Endodermal cell (in vitro differentiated cells): ENCODE data around the gene CGN. TPM values are rescaled to one million over a fixed set of nuclear protein-coding genes. Genes with fewer than 3 reads are reported as not detected.
A peak's percentile ranks its signal among the peaks of the same experiment; 100 is the strongest.

Source experiments
- DNase-seq: peaks from one replicate; pipeline ENCODE4 v3.0.0-alpha.2; 2017
- H3K27ac ChIP-seq: 2 replicates; pipeline ENCODE4 v1.5.1; 2013; ENCODE audit warnings: mild to moderate bottlenecking, low read depth, low read length, moderate library complexity
- H3K27me3 ChIP-seq: 2 replicates; pipeline ENCODE4 v1.6.1; 2013; ENCODE audit warnings: mild to moderate bottlenecking, low read length, moderate library complexity; ENCODE audit not compliant: insufficient read depth, control insufficient read depth, poor library complexity, severe bottlenecking
- H3K36me3 ChIP-seq: 2 replicates; pipeline ENCODE4 v1.7.0; 2013; ENCODE audit warnings: mild to moderate bottlenecking, low read length, moderate library complexity; ENCODE audit not compliant: control insufficient read depth, insufficient read depth
- H3K4me1 ChIP-seq: one replicate; pipeline ENCODE4 v1.7.0; 2013; ENCODE audit warnings: low read length; ENCODE audit not compliant: control insufficient read depth, insufficient read depth
- H3K4me3 ChIP-seq: 2 replicates; pipeline ENCODE4 v1.5.1; 2013; ENCODE audit warnings: mild to moderate bottlenecking, low read length, moderate library complexity
- H3K9ac ChIP-seq: 2 replicates; pipeline ENCODE4 v1.6.1; 2013; ENCODE audit warnings: mild to moderate bottlenecking, low read length, moderate library complexity; ENCODE audit not compliant: poor library complexity, severe bottlenecking; ENCODE audit errors: extremely low read depth
- H3K9me3 ChIP-seq: 2 replicates; pipeline ENCODE4 v1.6.1; 2013; ENCODE audit warnings: mild to moderate bottlenecking, low read length, moderate library complexity; ENCODE audit not compliant: control insufficient read depth
- H3K27ac Mint-ChIP-seq: 2 replicates; pipeline ENCODE4 v1.8.0; 2020; ENCODE audit warnings: mixed read lengths
- H3K27me3 Mint-ChIP-seq: 2 replicates; pipeline ENCODE4 v1.8.0; 2021; ENCODE audit warnings: mild to moderate bottlenecking, mixed read lengths; ENCODE audit not compliant: insufficient read depth
- H3K36me3 Mint-ChIP-seq: 2 replicates; pipeline ENCODE4 v1.8.0; 2020; ENCODE audit warnings: low read depth, mixed read lengths
- H3K4me1 Mint-ChIP-seq: 2 replicates; pipeline ENCODE4 v1.8.0; 2020; ENCODE audit warnings: mixed read lengths
- H3K4me3 Mint-ChIP-seq: 2 replicates; pipeline ENCODE4 v1.8.0; 2020; ENCODE audit warnings: mild to moderate bottlenecking, moderate library complexity, mixed read lengths
- H3K9me3 Mint-ChIP-seq: 2 replicates; pipeline ENCODE4 v1.8.0; 2020; ENCODE audit warnings: mild to moderate bottlenecking, mixed read lengths
- CTCF ChIP-seq: fragments of 200-600 bp; sonication (generic); conservative IDR thresholded peaks from 2 replicates; pipeline ENCODE4 v1.5.0; 2021; ENCODE audit warnings: antibody characterized with exemption, mild to moderate bottlenecking
- WGBS, 2 experiments: methylation state at CpG; one replicate each; pipeline versions ENCODE4 v1.1.5 to v1.1.7; 2013; ENCODE audit warnings: missing lambda C conversion rate in 2 of 2, mixed read lengths in 1 of 2; ENCODE audit not compliant: insufficient coverage in 1 of 2, insufficient read length in 1 of 2; 5-methylcytosine and 5-hydroxymethylcytosine counted together
- total RNA-seq, 2 donors: library from RNA; stranded (reverse); fragmentation: NEBNext Ultra II Directional in 1 of 2; extraction: Animal tissue kit (Norgen Biotek cat#: 25700) in 1 of 2; gene quantifications; 2 replicates in 1 of 2; 3 replicates in 1 of 2; pipeline ENCODE4 v1.2.1, GENCODE V29; 2021

Gene CGN
- total RNA-seq, 2 donors from 2014 or later: 39.7 to 39.9 TPM

- Mint-ChIP-seq H3K4me1 (peaks cover 14% of the 10 kb centered on the region), H3K27me3 (peaks cover under 1% of the 10 kb centered on the region), H3K9me3 (no peaks in the 10 kb centered on the region), H3K27ac (peak overlapping the region; percentile 92), H3K4me3 (peak overlapping the region; percentile 64), H3K36me3 (no peaks in the 10 kb centered on the region)
- Histone ChIP-seq H3K4me1 (no peaks in the 10 kb centered on the region), H3K4me3 (no peak overlapping the region), H3K9ac (peak overlapping the region; percentile 34), H3K27me3 (no peaks in the 10 kb centered on the region), H3K27ac (no peak overlapping the region), H3K9me3 (no peaks in the 10 kb centered on the region), H3K36me3 (no peaks in the 10 kb centered on the region)
- no peak for TF ChIP-seq CTCF
- WGBS, 2 experiments: 38 to 54% methylated on average over 20 to 36 of the region's 36 CpGs
- peak; percentile 73 for DNase-seq
Observed at GRCh38 chr1:151472856-151473731, 38.1 kb upstream of the CGN start.

DNA sequence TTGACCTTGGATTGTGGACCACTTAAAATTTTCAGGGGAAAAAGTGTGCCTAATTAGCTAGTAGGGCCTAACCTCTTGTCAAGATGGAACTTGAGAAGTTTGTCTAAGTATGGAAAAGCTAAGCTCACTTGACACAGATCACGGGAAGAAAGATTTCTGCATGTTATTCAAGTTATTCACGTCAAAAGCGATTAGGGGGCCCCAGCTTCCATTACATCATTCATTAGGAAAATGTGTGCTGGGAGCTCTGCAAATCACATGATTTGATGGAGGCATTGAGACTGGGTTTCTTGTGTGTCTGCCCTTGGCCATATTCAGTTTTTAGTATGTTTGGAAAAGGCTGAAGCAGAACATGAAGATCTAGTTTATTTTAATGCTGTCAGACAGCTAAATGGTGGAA, 36.4 kb upstream of the CGN start:
- H3K9me3 ChIP-seq: no peaks in the 10 kb centered on the region
- H3K4me3 ChIP-seq: no peak overlapping the region
- 94% methylated on average over 3 of the region's 3 CpGs for WGBS, 2 experiments
- no peaks in the 10 kb centered on the region for H3K36me3 ChIP-seq
- H3K9ac ChIP-seq: no peak overlapping the region
- peaks cover 3% of the 10 kb centered on the region for H3K27me3 Mint-ChIP-seq
- H3K27me3 ChIP-seq: no peaks in the 10 kb centered on the region
- DNase-seq: no peak
- peaks cover 20% of the 10 kb centered on the region for H3K4me1 Mint-ChIP-seq
- H3K36me3 Mint-ChIP-seq: no peaks in the 10 kb centered on the region
- no peaks in the 10 kb centered on the region for H3K9me3 Mint-ChIP-seq
- H3K27ac ChIP-seq: no peak overlapping the region
- no peak overlapping the region for H3K27ac Mint-ChIP-seq
- H3K4me3 Mint-ChIP-seq: no peak overlapping the region
- TF ChIP-seq CTCF: no peak
- H3K4me1 ChIP-seq: no peaks in the 10 kb centered on the region

- Mint-ChIP-seq H3K36me3 (no peaks in the 10 kb centered on the region), H3K9me3 (no peaks in the 10 kb centered on the region), H3K27me3 (peaks cover 3% of the 10 kb centered on the region), H3K4me1 (peaks cover 20% of the 10 kb centered on the region), H3K27ac (no peak overlapping the region), H3K4me3 (no peak overlapping the region)
- Histone ChIP-seq H3K4me3 (no peak overlapping the region), H3K9ac (no peak overlapping the region), H3K27ac (no peak overlapping the region), H3K4me1 (no peaks in the 10 kb centered on the region), H3K36me3 (no peaks in the 10 kb centered on the region), H3K9me3 (no peaks in the 10 kb centered on the region), H3K27me3 (no peaks in the 10 kb centered on the region)
- DNase-seq: no peak
- TF ChIP-seq CTCF: no peak
- 86 to 95% methylated on average over 1 of the region's 1 CpG for WGBS, 2 experiments
Observed at GRCh38 chr1:151475175-151475574, 36.0 kb upstream of the CGN start.
